Mesenchymal stem cell (in vitro differentiated cells and primary cell): ENCODE results near the gene CATSPER4.

Source experiments
- DNase-seq: peaks from one replicate; pipeline ENCODE4 v3.0.0-alpha.2; 2013
- H2AFZ ChIP-seq: one replicate; pipeline ENCODE4 v1.6.1; 2013; ENCODE audit warnings: low read depth, mild to moderate bottlenecking, control low read depth, inconsistent platforms, low read length, moderate library complexity
- H2AK5ac ChIP-seq: 2 replicates; pipeline ENCODE4 v1.6.1; 2013; ENCODE audit warnings: low read length, moderate library complexity, mild to moderate bottlenecking, inconsistent platforms; ENCODE audit not compliant: severe bottlenecking
- H2BK120ac ChIP-seq: one replicate; pipeline ENCODE4 v1.6.1; 2013; ENCODE audit warnings: low read depth, mild to moderate bottlenecking, inconsistent platforms, low read length, moderate library complexity
- H2BK12ac ChIP-seq, 2 experiments: one replicate each; pipeline ENCODE4 v1.6.1; 2013; ENCODE audit warnings: inconsistent platforms in 2 of 2, low read length in 2 of 2, mild to moderate bottlenecking in 2 of 2, moderate library complexity in 2 of 2, control low read depth in 1 of 2
- H2BK15ac ChIP-seq: one replicate; pipeline ENCODE4 v1.6.1; 2013; ENCODE audit warnings: mild to moderate bottlenecking, low read depth, inconsistent platforms; ENCODE audit not compliant: poor library complexity, severe bottlenecking
- H2BK5ac ChIP-seq: 2 replicates; pipeline ENCODE4 v1.6.1; 2013; ENCODE audit warnings: low read depth, mild to moderate bottlenecking, low read length, control low read depth, inconsistent platforms; ENCODE audit not compliant: poor library complexity, severe bottlenecking
- H3K14ac ChIP-seq, 2 experiments: one replicate each; pipeline ENCODE4 v1.6.1; 2013; ENCODE audit warnings: inconsistent platforms in 2 of 2, low read length in 2 of 2, control low read depth in 1 of 2, mild to moderate bottlenecking in 1 of 2, moderate library complexity in 1 of 2
- H3K18ac ChIP-seq, 2 experiments: one replicate each; pipeline ENCODE4 v1.6.1; 2013; ENCODE audit warnings: inconsistent platforms in 2 of 2, low read length in 2 of 2, control low read depth in 1 of 2, low read depth in 1 of 2, mild to moderate bottlenecking in 1 of 2
- H3K23ac ChIP-seq, 2 experiments: one replicate each; pipeline ENCODE4 v1.6.1; 2013; ENCODE audit warnings: inconsistent platforms in 2 of 2, low read length in 2 of 2, mild to moderate bottlenecking in 2 of 2, moderate library complexity in 2 of 2, control low read depth in 1 of 2
- H3K27ac ChIP-seq: 2 replicates; pipeline ENCODE4 v1.5.1; 2013; ENCODE audit warnings: mild to moderate bottlenecking, moderate library complexity, low read length, control low read depth, inconsistent platforms; ENCODE audit not compliant: poor library complexity, severe bottlenecking
- H3K27me3 ChIP-seq, 2 experiments: 2 replicates each; pipeline versions ENCODE4 v1.6.1 to v1.7.0; 2013; ENCODE audit warnings: low read length in 2 of 2, mild to moderate bottlenecking in 2 of 2, moderate library complexity in 2 of 2, control low read depth in 1 of 2, inconsistent platforms in 1 of 2; ENCODE audit not compliant: control insufficient read depth in 1 of 2, insufficient read depth in 1 of 2
- H3K36me3 ChIP-seq, 2 experiments: 2 replicates each; pipeline versions ENCODE4 v1.6.1 to v1.7.0; 2013; ENCODE audit warnings: low read length in 2 of 2, control low read depth in 1 of 2, inconsistent platforms in 1 of 2, low read depth in 1 of 2, mild to moderate bottlenecking in 1 of 2; ENCODE audit not compliant: insufficient read depth in 2 of 2, control insufficient read depth in 1 of 2
- H3K4ac ChIP-seq, 2 experiments: one replicate each; pipeline ENCODE4 v1.6.1; 2013; ENCODE audit warnings: inconsistent platforms in 2 of 2, low read length in 2 of 2, mild to moderate bottlenecking in 2 of 2, moderate library complexity in 2 of 2, control low read depth in 1 of 2, low read depth in 1 of 2
- H3K4me1 ChIP-seq: 2 replicates; pipeline ENCODE4 v1.6.1; 2013; ENCODE audit warnings: low read depth, low read length, control low read depth; ENCODE audit not compliant: control insufficient read depth, insufficient read depth
- H3K4me2 ChIP-seq: 2 replicates; pipeline ENCODE4 v1.6.1; 2013; ENCODE audit warnings: low read length, mild to moderate bottlenecking, inconsistent platforms; ENCODE audit not compliant: poor library complexity, severe bottlenecking
- H3K4me3 ChIP-seq, 2 experiments: 2 replicates each; pipeline versions ENCODE4 v1.5.1 to v1.7.0; 2013; ENCODE audit warnings: low read length in 2 of 2, mild to moderate bottlenecking in 2 of 2, control low read depth in 1 of 2, low read depth in 1 of 2; ENCODE audit not compliant: insufficient read depth in 1 of 2
- H3K79me1 ChIP-seq: replicated peaks from 2 replicates; pipeline ENCODE4 v1.6.1; 2013; ENCODE audit warnings: mild to moderate bottlenecking, control low read depth, low read length, inconsistent platforms; ENCODE audit not compliant: poor library complexity, severe bottlenecking
- H3K9ac ChIP-seq: 2 replicates; pipeline ENCODE4 v1.7.0; 2013; ENCODE audit warnings: mild to moderate bottlenecking, low read length, moderate library complexity
- H3K9me3 ChIP-seq: 2 replicates; pipeline ENCODE4 v1.7.0; 2013; ENCODE audit warnings: mild to moderate bottlenecking, low read length; ENCODE audit not compliant: control insufficient read depth
- H4K8ac ChIP-seq: one replicate; pipeline ENCODE4 v1.6.1; 2013; ENCODE audit warnings: inconsistent platforms, mild to moderate bottlenecking, low read length, moderate library complexity
- H4K91ac ChIP-seq: one replicate; pipeline ENCODE4 v1.6.1; 2013; ENCODE audit warnings: mild to moderate bottlenecking, low read length, inconsistent platforms
- WGBS: methylation state at CpG from one replicate; pipeline ENCODE4 v1.1.7; 2013; ENCODE audit warnings: mixed read lengths; 5-methylcytosine and 5-hydroxymethylcytosine counted together

Gene CATSPER4

GRCh38 chr1:26203642-26204318 is 13.4 kb downstream of the CATSPER4 start:
- 83% methylated on average over 3 of the region's 9 CpGs for WGBS
- Histone ChIP-seq H3K9ac (no peak overlapping the region), H2AK5ac (no peak overlapping the region), H2BK120ac (no peak overlapping the region), H3K14ac (no peak overlapping the region), H3K27ac (no peak overlapping the region), H3K4ac (no peak overlapping the region), H3K23ac (no peak overlapping the region), H3K18ac (no peak overlapping the region), H2BK5ac (no peak overlapping the region), H2BK12ac (no peak overlapping the region), H3K4me2 (no peak overlapping the region), H3K4me3 (no peak overlapping the region), H2AFZ (no peak overlapping the region), H2BK15ac (no peak overlapping the region), H3K9me3 (no peaks in the 10 kb centered on the region), H4K8ac (no peak overlapping the region), H3K36me3 (no peaks in the 10 kb centered on the region), H4K91ac (no peak overlapping the region), H3K79me1 (no peaks in the 10 kb centered on the region), H3K4me1 (peaks cover 4% of the 10 kb centered on the region), H3K27me3 (peaks cover 48 to 58% of the 10 kb centered on the region in 2 experiments)
- DNase-seq, result no peak

DNA sequence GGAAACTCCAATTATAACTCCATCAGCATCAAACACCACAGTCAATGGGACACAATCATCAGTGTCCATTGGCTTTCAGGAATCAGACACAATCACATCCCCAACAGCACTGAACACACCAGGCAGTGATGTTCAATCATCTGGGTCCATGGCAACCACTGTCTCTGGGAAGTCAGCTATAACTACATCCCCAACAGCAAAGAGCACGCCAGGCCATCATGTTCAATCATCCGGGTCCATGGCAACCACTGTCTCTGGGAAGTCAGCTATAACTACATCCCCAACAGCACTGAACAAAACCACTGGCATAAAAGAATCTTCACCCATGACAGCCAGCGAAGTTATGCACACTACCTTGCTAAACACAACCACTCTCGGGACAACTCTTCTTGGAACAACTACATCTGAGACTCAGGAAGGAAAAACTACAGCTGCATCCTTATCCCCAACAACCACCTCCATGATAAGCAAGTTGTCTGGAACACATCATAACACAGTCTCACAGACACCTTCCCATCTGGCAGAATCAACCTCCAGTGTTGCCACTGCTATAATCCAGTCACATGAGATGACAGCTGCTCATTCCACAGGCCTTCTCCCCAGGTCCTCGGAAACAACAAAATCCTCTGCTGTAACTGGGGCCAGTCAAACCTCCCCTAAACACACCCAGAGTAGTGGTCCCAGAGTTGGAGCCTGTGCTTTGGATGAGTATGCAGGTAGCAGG is 19.9 kb downstream of the CATSPER4 start:
- H2AFZ ChIP-seq, result no peak overlapping the region
- H2BK120ac ChIP-seq, result no peak overlapping the region
- H3K14ac ChIP-seq, result no peak overlapping the region
- H3K4me1 ChIP-seq, result no peaks in the 10 kb centered on the region
- H3K18ac ChIP-seq, result no peak overlapping the region
- no peak overlapping the region for H3K23ac ChIP-seq
- DNase-seq, result no peak
- H3K79me1 ChIP-seq, result no peaks in the 10 kb centered on the region
- no peak overlapping the region for H2BK15ac ChIP-seq
- no peak overlapping the region for H4K8ac ChIP-seq
- no peaks in the 10 kb centered on the region for H3K36me3 ChIP-seq
- H3K9me3 ChIP-seq, result no peaks in the 10 kb centered on the region
- 89% methylated on average over 4 of the region's 5 CpGs for WGBS
- no peak overlapping the region for H3K4me2 ChIP-seq
- peaks cover 22 to 33% of the 10 kb centered on the region in 2 experiments for H3K27me3 ChIP-seq
- no peak overlapping the region for H3K9ac ChIP-seq
- H3K4ac ChIP-seq, result no peak overlapping the region
- no peak overlapping the region for H3K4me3 ChIP-seq
- H2BK12ac ChIP-seq, result no peak overlapping the region
- H4K91ac ChIP-seq, result no peak overlapping the region
- H2AK5ac ChIP-seq, result no peak overlapping the region
- no peak overlapping the region for H3K27ac ChIP-seq
- H2BK5ac ChIP-seq, result no peak overlapping the region

DNA sequence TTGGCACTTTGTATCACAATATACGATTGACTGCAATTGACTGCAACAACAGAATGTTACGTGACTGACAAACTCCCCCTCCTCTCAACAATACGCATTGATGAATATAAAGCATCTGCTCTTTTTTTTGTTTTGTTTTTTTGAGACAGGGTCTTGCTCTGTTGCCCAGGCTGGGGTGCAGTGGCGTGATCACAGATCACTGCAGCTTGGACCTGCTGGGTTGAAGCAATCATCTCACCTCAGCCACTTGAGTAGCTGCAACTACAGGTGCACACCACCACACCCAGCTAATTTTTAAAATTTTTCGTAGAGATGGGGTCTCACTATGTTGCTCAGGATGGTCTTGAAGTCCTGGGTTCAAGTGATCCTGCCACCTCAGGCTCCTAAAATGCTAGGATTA is 22.3 kb downstream of the CATSPER4 start:
- Histone ChIP-seq H3K14ac (no peak overlapping the region), H3K27ac (no peak overlapping the region), H2AK5ac (no peak overlapping the region), H2BK15ac (no peak overlapping the region), H3K27me3 (peaks cover 30 to 49% of the 10 kb centered on the region in 2 experiments), H3K4ac (no peak overlapping the region), H4K8ac (no peak overlapping the region), H3K4me2 (no peak overlapping the region), H3K23ac (no peak overlapping the region), H3K4me3 (no peak overlapping the region), H2BK12ac (no peak overlapping the region), H2AFZ (no peak overlapping the region), H3K4me1 (no peaks in the 10 kb centered on the region), H3K9me3 (no peaks in the 10 kb centered on the region), H3K18ac (no peak overlapping the region), H3K36me3 (no peaks in the 10 kb centered on the region), H3K9ac (no peak overlapping the region), H3K79me1 (no peaks in the 10 kb centered on the region), H2BK5ac (no peak overlapping the region), H2BK120ac (no peak overlapping the region), H4K91ac (no peak overlapping the region)
- WGBS, result 92% methylated on average over 4 of the region's 5 CpGs
- no peak for DNase-seq

GRCh38 chr1:26213335-26213905 is 23.0 kb downstream of the CATSPER4 start:
- no peak overlapping the region for H3K9ac ChIP-seq
- 94% methylated on average over 6 of the region's 6 CpGs for WGBS
- no peak overlapping the region for H4K8ac ChIP-seq
- no peak overlapping the region for H3K14ac ChIP-seq
- peaks cover 30 to 51% of the 10 kb centered on the region in 2 experiments for H3K27me3 ChIP-seq
- no peaks in the 10 kb centered on the region for H3K79me1 ChIP-seq
- H3K36me3 ChIP-seq, result no peaks in the 10 kb centered on the region
- H3K23ac ChIP-seq, result no peak overlapping the region
- H4K91ac ChIP-seq, result no peak overlapping the region
- no peak overlapping the region for H3K4ac ChIP-seq
- H3K4me1 ChIP-seq, result no peaks in the 10 kb centered on the region
- no peak overlapping the region for H2BK12ac ChIP-seq
- no peak overlapping the region for H2AK5ac ChIP-seq
- no peak overlapping the region for H3K27ac ChIP-seq
- H3K4me3 ChIP-seq, result no peak overlapping the region
- no peak overlapping the region for H2BK5ac ChIP-seq
- no peak overlapping the region for H3K4me2 ChIP-seq
- H3K18ac ChIP-seq, result no peak overlapping the region
- H2AFZ ChIP-seq, result no peak overlapping the region
- no peak overlapping the region for H2BK120ac ChIP-seq
- H2BK15ac ChIP-seq, result no peak overlapping the region
- no peaks in the 10 kb centered on the region for H3K9me3 ChIP-seq
- no peak for DNase-seq
